H1 (cell line): ENCODE data around the gene UNK. TPM values are rescaled to one million over a fixed set of nuclear protein-coding genes. Genes with fewer than 3 reads are reported as not detected.
A peak's percentile ranks its signal among the peaks of the same experiment; 100 is the strongest.

Source experiments
- CTCF ChIA-PET: fragments of 300-600 bp; sonication (Branson Sonifier 250); formaldehyde crosslinking; loops from one replicate; lab custom pipeline; 2021; ENCODE audit not compliant: partially characterized antibody; lab: Charles Lee
- POLR2A ChIA-PET: fragments of 300-600 bp; sonication (Branson Sonifier 250); formaldehyde crosslinking; loops from one replicate; lab custom pipeline; 2021; ENCODE audit warnings: inconsistent platforms; ENCODE audit not compliant: partially characterized antibody; lab: Charles Lee
- DNase-seq, 2 experiments: peaks; one replicate each; pipeline versions ENCODE4 v3.0.0 to v3.0.0-alpha.2; 2010 to 2022; ENCODE audit warnings: low spot score in 2 of 2, low read depth in 1 of 2, mixed read lengths in 1 of 2
- FAIRE-seq: peaks from 2 replicates; lab custom pipeline; 2011; peaks lifted over from hg19 to GRCh38; lab: Jason Lieb, UNC
- H2AFZ ChIP-seq: 2 replicates; pipeline ENCODE4 v1.8.1; 2012; ENCODE audit warnings: low read length, inconsistent platforms
- H2AK5ac ChIP-seq: 2 replicates; pipeline ENCODE4 v1.6.1; 2013; ENCODE audit warnings: low read depth, low read length
- H2BK120ac ChIP-seq: replicated peaks from 2 replicates; pipeline ENCODE3; 2013; ENCODE audit warnings: low read depth, low read length, inconsistent platforms
- H2BK12ac ChIP-seq: 2 replicates; pipeline ENCODE4 v1.6.1; 2013; ENCODE audit warnings: low read depth, low read length
- H2BK15ac ChIP-seq: 2 replicates; pipeline ENCODE4 v1.6.1; 2013; ENCODE audit warnings: low read length
- H2BK20ac ChIP-seq: 2 replicates; pipeline ENCODE4 v1.6.1; 2013; ENCODE audit warnings: low read length
- H2BK5ac ChIP-seq: 2 replicates; pipeline ENCODE4 v1.6.1; 2013; ENCODE audit warnings: low read depth, low read length
- H3K14ac ChIP-seq: 2 replicates; pipeline ENCODE4 v1.6.1; 2013; ENCODE audit warnings: inconsistent platforms; ENCODE audit not compliant: insufficient read length
- H3K18ac ChIP-seq: 2 replicates; pipeline ENCODE4 v1.6.1; 2013; ENCODE audit warnings: low read length; ENCODE audit errors: extremely low read depth
- H3K23ac ChIP-seq: 2 replicates; pipeline ENCODE4 v1.6.1; 2013; ENCODE audit warnings: inconsistent platforms; ENCODE audit not compliant: insufficient read length
- H3K23me2 ChIP-seq: 2 replicates; pipeline ENCODE4 v1.6.1; 2013; ENCODE audit warnings: low read depth, low read length
- H3K27ac ChIP-seq: 2 replicates; pipeline ENCODE4 v1.6.1; 2011; ENCODE audit warnings: low read depth, low read length, inconsistent platforms
- H3K27me3 ChIP-seq, 4 experiments: replicated peaks in 1 of 4; 1 replicate in 1 of 4; 2 replicates in 3 of 4; pipeline versions ENCODE4 v1.6.1 to v1.8.1; 2011 to 2013; ENCODE audit warnings: low read length in 3 of 4, mild to moderate bottlenecking in 3 of 4, inconsistent platforms in 2 of 4, mixed read lengths in 2 of 4, moderate library complexity in 1 of 4; ENCODE audit not compliant: control insufficient read depth in 3 of 4, insufficient read depth in 3 of 4; ENCODE audit errors: extremely low read depth in 1 of 4
- H3K36me3 ChIP-seq, 4 experiments: 2 replicates each; pipeline versions ENCODE4 v1.6.1 to v1.8.1; 2011 to 2013; ENCODE audit warnings: mild to moderate bottlenecking in 4 of 4, low read length in 3 of 4, moderate library complexity in 2 of 4, control low read depth in 1 of 4, inconsistent platforms in 1 of 4; ENCODE audit not compliant: insufficient read depth in 4 of 4, control insufficient read depth in 2 of 4
- H3K4ac ChIP-seq: replicated peaks from 2 replicates; pipeline ENCODE3; 2013; ENCODE audit warnings: low read length, low read depth, mixed read lengths, inconsistent platforms; ENCODE audit not compliant: insufficient read length
- H3K4me1 ChIP-seq, 4 experiments: replicated peaks in 1 of 4; 1 replicate in 1 of 4; 2 replicates in 3 of 4; pipeline versions ENCODE4 v1.6.1 to v1.8.1; 2011 to 2013; ENCODE audit warnings: low read length in 3 of 4, inconsistent platforms in 2 of 4, mixed read lengths in 1 of 4; ENCODE audit not compliant: insufficient read depth in 4 of 4, control insufficient read depth in 3 of 4
- H3K4me2 ChIP-seq, 2 experiments: 2 replicates each; pipeline versions ENCODE4 v1.6.1 to v1.8.1; 2011 to 2013; ENCODE audit warnings: low read depth in 2 of 2, low read length in 2 of 2, control low read depth in 1 of 2, inconsistent platforms in 1 of 2, mild to moderate bottlenecking in 1 of 2; ENCODE audit not compliant: insufficient read depth in 1 of 2
- H3K4me3 ChIP-seq, 4 experiments: fragments of 200-600, 300-600 bp in 1 of 4; sonication (generic), shearing (Covaris generic), sonication (Bioruptor Twin) in 1 of 4; 2 replicates each; pipeline versions ENCODE4 v1.5.1 to v1.8.1; 2011 to 2016; ENCODE audit warnings: low read length in 4 of 4, low read depth in 3 of 4, control low read depth in 2 of 4, inconsistent platforms in 2 of 4, mild to moderate bottlenecking in 2 of 4, mixed read lengths in 1 of 4, moderate library complexity in 1 of 4; ENCODE audit not compliant: insufficient read depth in 2 of 4; ENCODE audit errors: extremely low read depth in 1 of 4
- H3K56ac ChIP-seq: replicated peaks from 2 replicates; pipeline ENCODE3; 2013; ENCODE audit warnings: low read depth, mild to moderate bottlenecking, mixed read lengths, low read length, inconsistent platforms; ENCODE audit not compliant: insufficient read length
- H3K79me1 ChIP-seq: 2 replicates; pipeline ENCODE4 v1.6.1; 2013; ENCODE audit warnings: low read depth, low read length, control low read depth
- H3K79me2 ChIP-seq, 2 experiments: 2 replicates each; pipeline versions ENCODE4 v1.6.1 to v1.8.1; 2012 to 2013; ENCODE audit warnings: low read length in 2 of 2, mild to moderate bottlenecking in 2 of 2, inconsistent platforms in 1 of 2; ENCODE audit not compliant: insufficient read depth in 2 of 2, control insufficient read depth in 1 of 2
- H3K9ac ChIP-seq, 4 experiments: replicated peaks in 1 of 4; 1 replicate in 1 of 4; 2 replicates in 3 of 4; pipeline versions ENCODE4 v1.6.1 to v1.8.1; 2011 to 2013; ENCODE audit warnings: low read depth in 3 of 4, low read length in 3 of 4, control low read depth in 2 of 4, mild to moderate bottlenecking in 2 of 4, moderate library complexity in 2 of 4, inconsistent platforms in 1 of 4; ENCODE audit errors: extremely low read depth in 1 of 4
- H3K9me3 ChIP-seq, 2 experiments: 2 replicates each; pipeline versions ENCODE4 v1.6.1 to v1.8.1; 2012 to 2013; ENCODE audit warnings: mild to moderate bottlenecking in 2 of 2, moderate library complexity in 2 of 2, control low read depth in 1 of 2, inconsistent platforms in 1 of 2, low read depth in 1 of 2, low read length in 1 of 2, mixed read lengths in 1 of 2; ENCODE audit not compliant: insufficient read depth in 2 of 2
- H4K20me1 ChIP-seq, 2 experiments: replicated peaks in 1 of 2; 2 replicates each; pipeline versions ENCODE3 to v1.8.1; 2011 to 2013; ENCODE audit warnings: inconsistent platforms in 2 of 2, low read length in 2 of 2, mild to moderate bottlenecking in 1 of 2; ENCODE audit not compliant: insufficient read depth in 2 of 2, control insufficient read depth in 1 of 2
- H4K5ac ChIP-seq: 2 replicates; pipeline ENCODE4 v1.6.1; 2013; ENCODE audit warnings: low read length, low read depth, mixed read lengths, inconsistent platforms; ENCODE audit not compliant: insufficient read length
- H4K8ac ChIP-seq: 2 replicates; pipeline ENCODE4 v1.8.0; 2013; ENCODE audit warnings: mild to moderate bottlenecking, moderate library complexity, low read length, inconsistent platforms; ENCODE audit not compliant: insufficient read depth; ENCODE audit errors: extremely low read depth
- H4K91ac ChIP-seq: replicated peaks from 2 replicates; pipeline ENCODE3; 2013; ENCODE audit warnings: low read length, mixed read lengths, inconsistent platforms; ENCODE audit not compliant: insufficient read length
- BACH1 ChIP-seq: IDR thresholded peaks from 2 replicates; pipeline ENCODE4 v1.6.1; 2012; ENCODE audit warnings: low read length, improper control_type of control experiment
- CBX8 ChIP-seq: fragments of 300-800, 300-1000 bp; sonication (generic); IDR thresholded peaks from 2 replicates; pipeline ENCODE4 v1.7.1; 2016; ENCODE audit warnings: low read depth, low read length, borderline replicate concordance
- CREB1 ChIP-seq: IDR thresholded peaks from 2 replicates; pipeline ENCODE4 v1.6.1; 2012; ENCODE audit warnings: inconsistent platforms
- CTCF ChIP-seq, 3 experiments: IDR thresholded peaks; 1 replicate in 2 of 3; 2 replicates in 1 of 3; pipeline versions ENCODE4 v1.5.1 to v1.6.1; 2011; ENCODE audit warnings: low read length in 3 of 3, mild to moderate bottlenecking in 3 of 3, inconsistent platforms in 2 of 3, low read depth in 1 of 3, moderate library complexity in 1 of 3; ENCODE audit not compliant: insufficient read depth in 1 of 3; ENCODE audit errors: control extremely low read depth in 1 of 3
- EGR1 ChIP-seq: IDR thresholded peaks from 2 replicates; pipeline ENCODE4 v1.6.1; 2011; ENCODE audit warnings: low read depth, low read length, borderline replicate concordance
- GABPA ChIP-seq: IDR thresholded peaks from 2 replicates; pipeline ENCODE4 v1.6.1; 2011; ENCODE audit warnings: mild to moderate bottlenecking, low read length, moderate library complexity, borderline replicate concordance; ENCODE audit not compliant: insufficient read depth
- POLR2AphosphoS5 ChIP-seq: IDR thresholded peaks from 2 replicates; pipeline ENCODE4 v1.6.1; 2011; ENCODE audit warnings: low read depth, low read length
- RFX5 ChIP-seq: IDR thresholded peaks from 2 replicates; pipeline ENCODE4 v1.6.1; 2011; ENCODE audit warnings: low read depth, low read length, improper control_type of control experiment, borderline replicate concordance
- RXRA ChIP-seq: IDR thresholded peaks from 2 replicates; pipeline ENCODE4 v1.6.1; 2011; ENCODE audit warnings: low read depth, mild to moderate bottlenecking, low read length, moderate library complexity; ENCODE audit not compliant: insufficient read depth
- TCF12 ChIP-seq: IDR thresholded peaks from 2 replicates; pipeline ENCODE4 v1.6.1; 2011; ENCODE audit warnings: low read depth, mild to moderate bottlenecking, low read length
- WGBS, 2 experiments: shearing (Covaris generic) in 1 of 2; methylation state at CpG; one replicate each; pipeline versions ENCODE4 v1.1.6 to v1.1.7; 2013 to 2015; ENCODE audit warnings: low lambda C conversion rate in 2 of 2, mixed read lengths in 2 of 2, inconsistent platforms in 1 of 2, low coverage in 1 of 2, missing lambda C conversion rate in 1 of 2; ENCODE audit not compliant: insufficient replicate concordance in 2 of 2, insufficient coverage in 1 of 2, insufficient read length in 1 of 2; ENCODE audit errors: extremely low coverage in 1 of 2, missing lambda C conversion rate in 1 of 2; 5-methylcytosine and 5-hydroxymethylcytosine counted together
- polyA plus RNA-seq, 7 experiments: library from polyadenylated mRNA; depleted of rRNA in 3 of 7; stranded (reverse) in 5 of 7; unstranded in 2 of 7; fragments of >200 nt in 5 of 7; fragments of 200-250 nt in 2 of 7; gene quantifications; 1 replicate in 5 of 7; 2 replicates in 1 of 7; 4 replicates in 1 of 7; pipeline versions ENCODE4 v1.2.1 to v1.2.3, GENCODE V29; 2011 to 2013; ENCODE audit warnings: missing spikeins in 2 of 7, mixed read lengths in 2 of 7
- total RNA-seq: library from RNA; stranded (reverse); fragmentation: NEBNext Ultra II Directional; extraction: Animal tissue kit (Norgen Biotek cat#: 25700); gene quantifications from 2 replicates; pipeline ENCODE4 v1.2.1, GENCODE V29; 2021

UNK gene
- total and polyA plus RNA-seq, 2 of the 8 experiments (the other 6 are each of a cell fraction or from before 2014, with no cell fraction given), result 24.2 to 33.3 TPM

GRCh38 chr17:75854101-75854748 lies 69.6 kb downstream of the UNK start:
- Histone ChIP-seq H4K20me1 (no peaks in the 10 kb centered on the region), H3K4me2 (peak overlapping the region; percentile 74 to 82), H2BK15ac (no peak overlapping the region), H3K9ac (peak overlapping the region in 3 of 4 experiments; percentile 60 to 80 (median 67); a peak in 6 of 7 replicates), H2BK20ac (no peak overlapping the region), H3K4ac (no peak overlapping the region), H2AK5ac (0 out of 2 replicates have a peak overlapping the region, but pooled peaks have one; percentile 88), H3K18ac (no peak overlapping the region), H3K79me1 (peaks cover 10% of the 10 kb centered on the region; the same call in 1 of the 2 replicates), H2AFZ (no peak overlapping the region), H3K23ac (no peak overlapping the region), H3K27me3 (no peaks in the 10 kb centered on the region), H4K5ac (no peak overlapping the region), H3K79me2 (peaks cover 3 to 9% of the 10 kb centered on the region in 2 experiments; a peak in 3 of 4 replicates), H3K36me3 (peaks cover 5 to 18% (median 10%) of the 10 kb centered on the region in 4 experiments; a peak in 7 of 8 replicates), H3K4me1 (peaks cover 0 to 7% (median 2%) of the 10 kb centered on the region in 4 experiments; a peak in 4 of 7 replicates), H2BK5ac (peak overlapping the region; percentile 9; the same call in 1 of the 2 replicates), H2BK12ac (no peak overlapping the region), H4K91ac (no peak overlapping the region), H3K9me3 (no peaks in the 10 kb centered on the region), H4K8ac (no peak overlapping the region), H3K56ac (no peak overlapping the region), H3K27ac (0 out of 2 replicates have a peak overlapping the region, but pooled peaks have one; percentile 27), H2BK120ac (no peak overlapping the region), H3K23me2 (peaks cover 6% of the 10 kb centered on the region), H3K14ac (no peak overlapping the region), H3K4me3 (peak overlapping the region; percentile 55 to 91 (median 67))
- FAIRE-seq, result no peak
- DNase-seq, result no peak
- CTCF ChIA-PET, result interaction anchor here (0.7 to 27.2 kb wide), 5 partner anchors 7 to 89 kb away, joined by 3 to 563 read pairs (median 13); partner anchors contain the start of genes GALK1 and UNC13D
- POLR2A ChIA-PET, result interaction anchor here (1.2 to 4.7 kb wide), 11 partner anchors 8 to 78 kb away, joined by 3 to 28 read pairs (median 11); partner anchors contain the start of genes TRIM47 and TRIM65
- WGBS, 2 experiments, result 77% methylated on average over 7 of the region's 7 CpGs; no CpG with 5 or more reads in 1 of the 2 experiments
- no peak; the same call in 1 of the 2 replicates for TF ChIP-seq BACH1
- TF ChIP-seq EGR1, result no peak
- TF ChIP-seq TCF12, result no peak
- no peak for TF ChIP-seq RFX5
- no peak for TF ChIP-seq CTCF (IDR thresholded peaks at IDR 0.05; ENCODE audit: control extremely low read depth in 1 of 3, insufficient read depth in 1 of 3, low read depth in 1 of 3, low read length in 3 of 3)
- no peak for TF ChIP-seq POLR2AphosphoS5
- TF ChIP-seq CREB1, result no peak
- TF ChIP-seq GABPA, result no peak
- TF ChIP-seq CBX8, result no peak
- no peak for TF ChIP-seq RXRA
